GM18870 (cell line): ENCODE measurements around the gene TFAP2B.

ENCODE experiments used
- ATAC-seq: cut with Tn5 transposase; IDR thresholded peaks from one replicate; pipeline ENCODE4 v1.9.1; 2021; ENCODE audit warnings: moderate library complexity; ENCODE audit not compliant: unreplicated experiment

TFAP2B gene

GRCh38 chr6:50818673-50819072 is at the start of gene TFAP2B:
TFAP2B (plus strand) TSS chr6:50818871; CDS start chr6:50818892, 21 bp downstream.
- no peak for ATAC-seq

- no peak for ATAC-seq
Measured at GRCh38 chr6:50778696-50779095, 40.0 kb upstream of the TFAP2B start.

- no peak for ATAC-seq
Measured at GRCh38 chr6:50780382-50780781, 38.3 kb upstream of the TFAP2B start.

GRCh38 chr6:50785921-50786320 is 32.8 kb upstream of the TFAP2B start:
- ATAC-seq, result no peak

DNA sequence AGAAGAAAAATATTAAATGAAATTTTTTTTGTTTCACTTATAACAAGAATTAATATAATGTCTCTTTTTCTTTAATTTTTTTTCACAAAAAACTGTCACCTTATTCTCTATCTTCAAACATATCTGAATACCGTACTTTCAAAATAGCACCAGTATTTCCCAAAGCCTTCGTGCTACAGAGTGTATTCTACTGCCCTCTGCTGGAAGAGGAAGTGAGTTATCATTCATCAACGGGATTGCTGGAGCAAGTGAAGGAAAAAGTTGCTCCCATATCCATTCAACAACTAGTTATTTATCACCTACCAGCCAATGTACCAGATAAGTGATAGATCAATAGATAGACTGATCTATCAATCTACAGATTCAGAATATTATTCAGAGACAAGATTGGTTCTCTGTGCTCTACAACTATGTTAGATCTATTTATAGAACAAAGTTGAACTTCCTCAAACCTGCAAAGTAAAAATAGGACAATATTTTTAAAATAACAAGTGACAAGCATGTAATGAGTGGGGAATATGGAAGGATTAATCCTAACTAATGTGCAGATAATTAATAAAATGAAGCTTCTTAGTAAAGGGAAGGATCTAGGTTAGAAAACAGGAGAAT is 26.7 kb upstream of the TFAP2B start:
- ATAC-seq, result peak; percentile 79

DNA sequence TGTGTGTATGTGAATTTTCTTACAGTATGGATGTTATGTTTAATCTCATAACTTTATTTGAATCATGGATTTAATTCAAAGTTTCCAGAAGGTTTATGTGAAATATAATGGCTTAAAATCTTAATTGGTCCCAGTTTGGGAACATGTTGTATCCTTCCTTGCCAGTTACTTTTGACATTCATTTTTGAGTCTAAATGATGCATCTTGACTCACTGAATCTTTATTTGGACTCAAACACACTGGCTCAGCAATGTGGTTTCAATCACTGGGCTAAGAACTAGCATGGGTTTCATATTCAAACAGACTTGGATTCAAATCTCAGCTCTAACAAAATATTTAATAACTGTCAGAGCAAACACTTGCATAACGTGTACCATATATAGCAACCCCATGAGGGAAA is 25.9 kb upstream of the TFAP2B start:
- ATAC-seq, result no peak

DNA sequence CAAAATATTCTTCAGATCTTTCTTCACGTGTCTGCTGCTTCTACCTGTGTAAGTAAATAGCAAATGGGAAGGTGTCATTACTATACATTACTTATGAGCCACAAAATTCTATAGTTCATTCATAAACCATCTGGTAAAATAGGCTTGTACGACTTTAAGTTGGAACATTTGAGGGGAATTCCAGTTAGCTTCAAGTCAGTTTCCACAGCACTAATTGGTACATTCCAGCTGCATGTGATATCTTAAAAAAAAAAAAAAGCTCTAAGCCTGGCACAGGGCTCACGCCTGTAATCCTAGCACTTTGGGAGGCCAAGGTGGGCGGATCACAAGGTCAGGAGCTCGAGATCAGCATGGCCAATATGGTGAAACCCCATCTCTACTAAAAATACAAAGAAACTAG is 23.1 kb upstream of the TFAP2B start:
- ATAC-seq, result no peak

GRCh38 chr6:50804283-50804682 is 14.4 kb upstream of the TFAP2B start:
- ATAC-seq, result no peak

DNA sequence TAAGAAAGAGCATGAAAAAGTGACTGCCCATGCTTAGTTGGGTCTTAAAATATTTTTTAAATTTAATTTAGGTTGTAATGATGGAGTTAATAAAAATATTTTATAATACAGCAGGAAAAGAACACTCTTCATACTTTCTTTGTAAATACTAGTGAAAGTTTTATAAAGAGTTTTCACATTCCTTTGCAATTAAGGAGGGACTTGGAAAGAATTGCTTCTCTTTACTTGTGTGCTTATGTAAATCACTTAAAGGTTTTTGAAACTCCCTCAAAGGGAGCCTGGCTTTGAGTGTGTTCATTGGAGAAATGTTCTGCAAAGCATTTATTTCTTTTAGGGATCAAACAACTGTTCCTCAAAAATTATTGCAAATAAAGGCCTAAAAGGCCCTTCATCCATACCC is 11.6 kb upstream of the TFAP2B start:
- ATAC-seq, result no peak

DNA sequence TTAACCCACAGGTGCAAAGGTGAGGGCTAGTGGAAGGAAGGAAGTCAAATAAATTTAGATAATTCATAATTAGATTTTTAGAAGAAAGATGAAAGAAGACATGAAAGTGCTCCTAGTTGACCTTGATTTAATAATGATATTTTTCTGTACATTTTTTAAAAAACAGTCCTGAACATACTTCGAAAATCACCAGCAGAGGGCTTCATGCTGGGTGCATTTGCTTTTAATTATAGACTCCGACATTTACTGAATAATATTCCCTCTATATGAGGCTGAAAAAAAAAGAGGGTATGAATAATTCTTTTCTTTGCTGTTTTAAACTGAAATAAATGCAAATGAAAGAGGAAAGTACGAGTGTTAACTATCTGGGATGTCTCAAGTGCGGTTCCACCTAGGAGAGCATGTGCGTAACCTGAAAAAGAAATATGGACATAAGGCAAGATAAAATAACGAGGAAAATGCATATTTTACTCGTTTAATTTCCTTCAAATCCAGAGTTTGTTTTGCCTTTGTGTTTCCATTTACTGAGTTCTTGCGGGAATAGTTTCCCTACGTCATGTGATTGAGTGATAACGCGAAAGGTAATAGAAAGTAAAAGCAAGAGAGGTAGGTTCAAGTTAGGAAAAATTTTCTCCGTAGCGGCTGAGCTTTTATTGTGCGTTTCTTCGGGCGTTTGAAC is 3.1 kb upstream of the TFAP2B start:
- ATAC-seq, result peak; percentile 38

DNA sequence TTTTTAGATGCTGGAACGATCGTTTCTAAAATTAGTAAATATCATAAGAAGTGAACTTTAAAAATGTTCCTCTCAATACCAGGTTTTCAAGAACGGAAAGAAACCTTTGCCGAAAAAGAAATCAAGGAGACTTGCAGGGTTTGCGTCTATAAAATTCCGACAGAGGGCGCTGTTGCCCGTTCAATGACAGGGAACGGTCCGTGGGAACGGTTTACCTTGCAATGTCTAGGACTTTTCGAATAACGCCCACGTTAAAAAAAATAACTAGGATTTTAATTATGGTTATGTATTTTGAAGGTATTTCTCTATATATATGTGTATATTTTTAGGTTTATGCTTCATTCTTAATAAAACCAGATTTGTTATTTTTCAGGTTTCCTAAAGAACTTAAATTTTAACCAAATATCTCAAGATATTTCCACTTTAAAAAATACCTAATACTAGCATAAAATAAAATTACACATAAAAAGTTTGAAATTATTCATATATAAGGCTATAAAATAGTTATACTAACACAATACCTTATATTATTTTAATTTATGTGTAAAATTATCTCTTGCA is 2.5 kb upstream of the TFAP2B start:
- ATAC-seq, result peak; percentile 66

- ATAC-seq, result no peak
Measured at GRCh38 chr6:50816947-50817645, 1.6 kb upstream of the TFAP2B start.

GRCh38 chr6:50817646-50817950 is 1.1 kb upstream of the TFAP2B start:
- no peak for ATAC-seq

DNA sequence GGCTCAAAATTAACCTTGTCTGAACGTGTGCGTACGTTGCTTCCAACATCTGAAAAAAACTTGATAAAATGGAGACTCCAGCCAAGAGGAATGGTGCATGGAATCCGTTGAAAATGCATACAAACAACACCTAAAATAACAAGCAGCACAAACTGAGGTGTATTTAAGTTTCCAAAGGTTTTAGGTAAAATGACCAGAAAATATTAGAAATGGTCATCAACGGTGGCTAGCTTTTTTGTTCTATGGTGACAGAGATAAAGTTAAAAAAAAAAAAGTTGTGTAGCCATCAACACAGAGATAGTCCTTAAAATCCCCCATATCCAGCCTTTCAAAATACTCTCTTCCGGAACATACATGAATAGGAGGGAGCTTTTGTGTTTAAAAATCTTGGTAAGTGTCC is 651 bp upstream of the TFAP2B start:
- no peak for ATAC-seq

- no peak for ATAC-seq
Measured at GRCh38 chr6:50819466-50819903, 814 bp downstream of the TFAP2B start.

GRCh38 chr6:50819904-50820868 is 1.5 kb downstream of the TFAP2B start:
- ATAC-seq, result peak; percentile 41

DNA sequence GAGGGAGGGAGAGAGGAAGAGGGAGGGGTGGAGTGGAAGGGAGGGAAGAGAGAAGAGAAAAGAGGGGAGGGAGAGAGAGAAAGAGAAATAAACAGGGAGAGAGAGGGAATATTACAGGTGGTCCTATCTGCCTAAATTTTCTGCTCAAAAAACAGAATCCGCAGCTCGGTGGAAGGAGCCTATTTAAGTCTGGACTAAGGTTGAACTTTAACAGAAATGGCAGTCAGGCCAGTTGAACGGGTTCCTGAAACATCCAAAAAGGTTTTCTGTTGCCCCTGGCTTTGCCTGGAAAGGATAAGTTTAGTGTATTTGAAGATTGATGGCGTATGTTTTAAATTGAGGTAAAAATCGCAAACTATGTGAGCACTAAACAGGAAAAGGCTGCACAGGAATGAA is 2.2 kb downstream of the TFAP2B start:
- no peak for ATAC-seq

DNA sequence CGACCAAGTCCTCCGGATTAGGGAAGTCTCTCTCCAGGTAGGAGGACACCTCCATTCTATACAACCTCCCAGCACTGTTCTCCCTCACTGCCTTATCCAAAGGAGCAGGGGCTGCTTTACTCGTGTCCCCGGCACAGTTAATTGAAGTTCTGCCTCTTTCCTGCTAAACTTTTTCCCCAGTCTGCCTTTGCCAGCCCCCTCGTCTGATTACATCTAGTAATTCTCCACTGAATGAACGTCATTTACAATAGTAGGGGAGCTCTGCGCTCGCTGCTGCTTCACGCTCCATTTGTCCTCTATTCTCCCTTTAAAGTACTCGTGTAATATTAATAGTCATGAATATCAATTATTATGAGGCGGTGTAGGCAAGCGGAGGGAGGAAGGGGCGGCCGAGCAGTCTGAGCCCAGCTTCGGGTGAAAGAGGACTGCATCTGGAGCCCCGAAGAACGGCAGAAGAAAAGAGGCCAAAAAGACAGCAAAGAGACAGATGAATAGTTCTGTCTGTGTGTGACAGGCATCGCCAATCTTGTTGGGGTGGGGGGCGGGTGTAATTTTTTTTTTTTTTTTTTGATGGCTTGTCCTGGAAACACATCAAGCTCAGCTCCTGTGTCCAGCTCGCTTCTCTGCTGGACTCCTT is 2.9 kb downstream of the TFAP2B start:
- no peak for ATAC-seq

DNA sequence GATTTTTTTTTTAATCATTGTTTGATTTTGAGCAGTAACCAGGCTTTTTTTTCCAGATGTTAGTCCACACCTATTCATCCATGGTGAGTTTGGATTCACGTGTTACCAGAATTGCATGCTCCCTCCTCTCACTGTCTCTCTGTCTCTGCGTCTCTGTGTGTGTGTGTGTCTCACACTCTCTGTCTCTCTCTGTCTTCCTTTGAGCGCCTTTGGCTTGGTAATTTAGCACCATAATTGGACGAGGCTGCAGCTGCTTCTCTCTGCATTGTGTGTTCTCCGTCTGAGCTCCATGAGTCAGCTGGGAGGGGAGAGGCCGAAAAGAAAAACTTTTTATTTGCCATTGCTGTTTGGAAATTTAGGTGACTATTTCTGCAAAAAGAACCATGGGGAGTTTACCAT is 3.4 kb downstream of the TFAP2B start:
- no peak for ATAC-seq

DNA sequence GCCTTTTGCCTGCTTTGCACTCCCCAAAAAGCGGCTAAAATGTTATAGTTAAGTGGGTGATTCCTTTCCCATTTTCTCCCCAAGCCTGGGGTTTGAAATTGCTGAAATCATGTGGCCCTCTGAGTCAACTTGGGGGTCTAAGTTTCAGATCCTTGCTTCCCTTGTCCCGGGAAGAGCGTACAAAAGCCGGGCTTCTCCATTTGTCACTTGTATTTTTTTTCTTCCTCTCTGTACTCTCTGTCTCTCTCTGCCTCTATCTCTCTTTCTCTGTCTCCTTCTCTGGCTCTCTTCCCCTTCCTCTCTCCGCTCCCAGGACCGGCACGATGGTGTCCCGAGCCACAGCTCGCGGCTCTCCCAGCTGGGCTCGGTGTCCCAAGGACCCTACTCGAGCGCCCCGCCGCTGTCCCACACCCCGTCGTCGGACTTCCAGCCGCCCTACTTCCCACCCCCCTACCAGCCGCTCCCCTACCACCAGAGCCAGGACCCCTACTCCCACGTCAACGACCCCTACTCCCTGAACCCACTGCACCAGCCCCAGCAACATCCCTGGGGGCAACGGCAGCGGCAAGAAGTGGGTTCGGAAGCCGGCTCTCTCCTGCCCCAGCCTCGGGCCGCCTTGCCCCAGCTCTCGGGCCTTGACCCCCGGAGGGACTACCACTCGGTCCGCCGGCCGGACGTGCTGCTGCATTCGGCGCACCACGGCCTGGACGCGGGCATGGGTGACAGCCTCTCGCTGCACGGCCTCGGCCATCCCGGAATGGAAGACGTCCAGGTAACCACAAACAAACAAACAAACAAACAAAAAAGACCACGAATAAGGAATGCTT is 4.6 kb downstream of the TFAP2B start:
- ATAC-seq, result no peak
